Astrocyte of the cerebellum (primary cell): ENCODE results near the gene GPR119.
"Not testable (repeated sequence)": the region's sequence is repeated elsewhere in the genome, so short reads cannot be mapped to it uniquely, and the experiment has no call there.

Experiments used
- DNase-seq: peaks from one replicate; pipeline ENCODE4 v3.0.0-alpha.2; 2011; ENCODE audit warnings: low read depth
- H3K4me3 ChIP-seq: 2 replicates; pipeline ENCODE4 v1.5.1; 2011; ENCODE audit warnings: mild to moderate bottlenecking, low read depth, low read length, moderate library complexity
- CTCF ChIP-seq: IDR thresholded peaks from 2 replicates; pipeline ENCODE4 v1.5.1; 2012; ENCODE audit warnings: low read length, low read depth, moderate library complexity, mild to moderate bottlenecking; ENCODE audit errors: missing control alignments
- in situ Hi-C: cut with HindIII; loops from 2 replicates; pipeline ENCODE4 v1.10.0; 2017; ENCODE audit warnings: low sequenced_read_pairs

GPR119 gene

GRCh38 chrX:130385520-130385919 is at the start of gene GPR119:
Gene GPR119, minus strand, starts transcription at chrX:130385674. Its CDS starts 227 bp downstream, at chrX:130385447.
- in situ Hi-C loops = no loop called here
- TF ChIP-seq CTCF = no peak
- no peak for DNase-seq
- H3K4me3 ChIP-seq = no peak within 1 kb of the TSS

DNA sequence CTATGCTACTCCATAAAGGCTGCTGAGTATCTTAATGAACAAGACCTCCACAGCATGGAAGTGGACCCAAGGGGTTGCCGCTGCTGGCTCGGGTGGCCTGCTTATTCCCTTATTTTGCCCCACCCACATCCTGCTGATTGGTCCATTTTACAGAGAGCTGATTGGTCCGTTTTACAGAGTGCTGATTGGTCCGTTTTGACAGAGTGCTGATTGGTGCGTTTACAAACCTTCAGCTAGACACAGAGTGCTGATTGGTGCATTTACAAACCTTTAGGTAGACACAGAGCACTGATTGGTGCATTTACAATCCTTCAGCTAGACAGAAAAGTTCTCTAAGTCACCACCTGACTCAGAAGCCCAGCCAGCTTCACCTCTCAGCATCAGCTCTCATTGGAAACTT is 43.8 kb upstream of the GPR119 start:
- in situ Hi-C loops, H3K4me3 ChIP-seq, DNase-seq: not testable (repeated sequence)

DNA sequence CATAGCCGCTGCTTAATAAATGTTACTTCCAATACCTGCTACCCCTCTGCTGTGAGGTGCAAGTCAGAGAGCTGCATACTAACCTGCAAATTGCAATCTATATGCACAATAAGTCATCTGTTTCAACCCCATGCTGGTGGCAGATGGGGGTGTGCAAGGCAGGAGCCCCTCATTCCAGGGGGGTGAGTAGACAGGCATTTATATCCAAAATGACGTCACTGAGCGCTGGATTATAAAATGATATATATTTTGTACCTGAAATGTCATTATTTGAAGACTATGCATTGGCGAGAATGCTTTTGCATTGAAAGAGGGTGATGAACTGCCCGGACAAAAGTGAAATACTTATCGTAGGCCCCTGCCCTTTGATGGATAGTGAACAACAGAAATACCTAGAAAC is 41.1 kb upstream of the GPR119 start:
- in situ Hi-C loops = no loop called here
- TF ChIP-seq CTCF = no peak
- no peak overlapping the region for H3K4me3 ChIP-seq
- no peak for DNase-seq

GRCh38 chrX:130419263-130419662 is 33.8 kb upstream of the GPR119 start:
- no peak overlapping the region for H3K4me3 ChIP-seq
- in situ Hi-C loops = no loop called here
- DNase-seq = no peak
- TF ChIP-seq CTCF = no peak

DNA sequence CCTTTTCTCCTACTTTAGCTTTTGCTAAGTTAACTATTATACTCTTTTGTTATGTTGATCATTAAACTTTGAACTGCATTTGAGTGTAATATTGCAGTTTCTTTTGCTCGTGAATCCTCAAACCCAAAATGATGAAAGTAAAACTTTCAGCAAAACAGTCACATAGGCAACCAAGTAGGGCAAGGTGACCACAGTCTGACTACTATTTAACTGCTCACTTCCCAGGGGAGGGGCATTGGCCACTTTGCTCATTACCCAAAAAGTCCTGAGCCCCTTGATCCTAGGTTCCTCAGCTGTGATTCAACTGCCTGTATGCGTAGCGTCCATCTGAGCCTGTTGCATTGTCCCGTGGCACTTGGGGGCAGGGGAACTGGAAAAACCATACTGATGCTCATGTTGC is 33.3 kb upstream of the GPR119 start:
- H3K4me3 ChIP-seq = no peak overlapping the region
- in situ Hi-C loops = no loop called here
- no peak for DNase-seq
- TF ChIP-seq CTCF = no peak

DNA sequence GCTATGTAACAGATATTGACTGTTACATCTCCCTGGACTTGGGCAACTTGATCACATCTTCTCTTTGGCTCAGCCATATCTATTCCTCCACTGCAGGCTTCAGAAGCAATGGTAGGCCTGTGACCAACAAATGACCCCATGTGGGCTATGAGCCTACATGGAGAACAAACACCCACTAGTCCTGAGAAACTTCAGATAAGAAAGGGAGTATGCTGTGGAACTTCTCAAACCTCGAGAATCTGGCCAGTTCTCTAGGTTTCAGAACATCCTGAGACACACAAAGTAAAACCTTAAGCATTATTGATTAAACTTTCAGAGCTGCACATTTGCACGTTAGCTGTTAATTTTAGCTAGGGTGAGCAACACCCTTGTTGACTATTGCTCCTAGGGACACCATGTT is 32.6 kb upstream of the GPR119 start:
- no peak for TF ChIP-seq CTCF
- in situ Hi-C loops = no loop called here
- H3K4me3 ChIP-seq = no peak overlapping the region

GRCh38 chrX:130416785-130417184 is 31.3 kb upstream of the GPR119 start:
- in situ Hi-C loops = no loop called here
- DNase-seq = no peak
- H3K4me3 ChIP-seq = no peak overlapping the region
- no peak for TF ChIP-seq CTCF

More for the DNA sequence above, 32.6 kb upstream of the GPR119 start:
- DNase-seq = no peak
